ENCODE results near the gene CFAP65.

CFAP65 gene

GRCh38 chr2:218962859-218963492 lies 78.3 kb downstream of the CFAP65 start:
- no peak for DNase-seq

DNA sequence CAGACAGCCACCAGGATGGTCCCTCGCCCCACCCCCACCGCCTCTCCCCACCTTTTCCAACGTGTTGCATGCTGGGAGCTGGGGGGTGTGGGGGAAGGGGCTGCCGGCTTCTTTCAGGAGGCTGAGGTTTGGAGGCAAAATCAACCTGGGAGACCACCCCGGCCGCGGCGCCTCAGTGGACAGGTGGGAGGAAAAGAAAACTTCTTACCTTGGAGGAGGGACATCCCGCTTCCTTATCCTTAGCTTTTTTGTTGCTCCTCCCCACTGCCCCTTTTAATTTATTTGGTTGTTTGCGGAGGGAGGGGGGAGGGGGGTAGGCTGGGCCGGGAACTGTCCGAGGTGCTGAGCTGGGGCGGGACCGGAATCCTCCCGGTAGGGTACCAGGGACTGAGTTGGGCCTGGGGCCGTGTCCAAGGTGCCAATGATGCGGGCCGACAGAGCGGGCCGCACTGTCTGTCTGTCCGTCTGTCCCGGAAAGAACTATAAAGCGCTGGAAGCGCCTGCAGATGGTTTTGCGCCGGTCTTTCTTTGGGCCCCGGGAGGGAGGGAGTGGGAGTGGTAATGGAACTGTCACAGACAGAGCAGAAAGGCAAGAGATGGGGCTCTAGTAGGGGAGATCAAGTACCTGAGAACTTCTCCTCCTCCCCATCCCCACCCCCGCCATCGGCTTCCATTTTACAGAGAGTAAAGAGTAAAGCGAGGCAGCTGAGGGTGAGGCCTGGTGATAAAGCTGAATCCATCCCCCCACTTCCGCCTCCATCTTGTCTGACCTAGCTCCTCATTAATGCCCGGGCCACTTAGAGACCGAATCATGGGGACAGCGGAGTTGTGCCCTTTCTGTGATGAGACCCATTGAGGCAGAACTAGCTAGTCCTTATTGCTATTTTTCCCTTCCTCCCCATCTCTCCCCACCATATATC lies 79.4 kb downstream of the CFAP65 start:
- DNase-seq: no peak

GRCh38 chr2:218961229-218961628 lies 80.1 kb downstream of the CFAP65 start:
- no peak for DNase-seq

DNA sequence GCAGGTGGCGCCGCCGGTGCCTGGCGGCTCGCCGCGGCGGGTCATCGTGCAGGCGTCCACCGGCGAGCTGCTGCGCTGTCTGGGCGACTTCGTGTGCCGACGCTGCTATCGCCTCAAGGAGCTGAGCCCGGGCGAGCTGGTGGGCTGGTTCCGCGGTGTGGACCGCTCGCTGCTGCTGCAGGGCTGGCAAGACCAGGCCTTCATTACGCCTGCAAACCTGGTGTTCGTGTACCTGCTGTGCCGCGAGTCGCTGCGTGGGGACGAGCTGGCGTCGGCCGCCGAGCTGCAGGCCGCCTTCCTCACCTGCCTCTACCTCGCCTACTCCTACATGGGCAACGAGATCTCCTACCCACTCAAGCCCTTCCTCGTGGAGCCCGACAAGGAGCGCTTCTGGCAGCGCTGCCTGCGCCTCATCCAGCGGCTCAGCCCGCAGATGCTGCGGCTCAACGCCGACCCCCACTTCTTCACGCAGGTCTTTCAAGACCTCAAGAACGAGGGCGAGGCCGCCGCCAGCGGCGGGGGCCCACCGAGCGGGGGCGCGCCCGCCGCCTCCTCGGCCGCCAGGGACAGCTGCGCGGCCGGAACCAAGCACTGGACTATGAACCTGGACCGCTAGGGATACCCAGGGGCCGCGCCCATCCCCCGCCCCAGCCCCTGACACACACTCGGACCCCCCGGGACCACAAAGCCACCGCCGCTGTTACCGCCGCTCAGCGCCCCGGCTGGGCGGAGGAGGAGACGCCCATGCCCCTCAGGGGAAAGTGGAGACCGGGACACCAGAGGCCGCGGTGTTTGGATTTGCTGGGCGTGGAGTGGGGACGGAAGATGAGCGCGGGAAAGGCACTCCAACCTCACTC lies 80.8 kb downstream of the CFAP65 start:
- DNase-seq: no peak

- no peak for DNase-seq
Observed at GRCh38 chr2:218959761-218960308, 81.5 kb downstream of the CFAP65 start.

DNA sequence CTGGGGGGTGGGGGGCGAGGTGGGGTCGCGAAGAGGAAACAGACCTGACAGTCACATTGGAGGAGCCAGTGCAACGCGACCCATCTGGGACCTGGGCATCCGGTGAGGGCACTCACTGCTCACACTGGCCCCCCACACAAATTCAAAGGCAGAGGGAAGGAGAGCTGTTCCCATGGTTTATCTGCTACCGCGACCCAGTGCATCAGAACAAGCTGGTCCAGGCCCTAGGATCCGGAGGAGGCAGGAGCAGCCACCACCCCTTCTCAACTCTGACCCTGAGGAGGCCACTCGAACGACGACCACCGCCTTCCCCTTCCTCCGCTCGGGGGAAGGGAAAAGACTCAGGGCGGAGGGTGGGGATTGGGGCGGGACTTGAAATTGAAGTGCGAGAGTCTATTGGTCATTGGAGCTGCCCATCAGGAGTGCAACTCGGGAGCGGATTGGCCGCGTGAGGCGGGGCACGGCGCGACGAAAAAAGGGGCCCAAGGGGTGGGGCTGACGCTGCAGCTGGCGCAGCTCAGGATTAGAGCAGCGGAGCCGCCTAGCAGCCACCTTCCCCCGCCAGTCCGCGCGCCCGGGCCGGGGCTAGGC lies 82.1 kb downstream of the CFAP65 start, which contains the start of gene CDK5R2:
TSS of gene CDK5R2 (plus strand) at position 526 of the 591 bp plus-strand sequence. CDS start 155 bp downstream, outside the sequence.
- peak; percentile 10 for DNase-seq

DNA sequence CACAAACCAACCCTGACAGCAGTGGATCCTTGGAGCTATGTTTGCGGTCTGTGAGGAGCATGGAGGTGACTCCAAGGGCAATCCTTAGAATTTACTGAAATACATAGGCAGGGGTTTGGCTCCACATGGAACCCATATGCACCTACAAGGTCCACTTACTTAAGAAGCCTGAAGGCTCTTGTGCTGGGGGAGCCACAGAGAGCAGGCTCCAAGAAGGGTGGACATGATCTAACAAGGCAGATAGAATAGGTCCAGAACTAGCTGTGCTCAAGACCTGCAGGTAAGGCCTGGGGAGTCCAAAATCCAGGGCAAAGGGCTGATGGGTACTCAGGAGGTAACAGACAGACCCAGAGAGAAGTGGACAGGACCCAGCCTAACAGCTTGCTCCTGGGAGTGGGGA lies 83.0 kb downstream of the CFAP65 start:
- DNase-seq: no peak

DNA sequence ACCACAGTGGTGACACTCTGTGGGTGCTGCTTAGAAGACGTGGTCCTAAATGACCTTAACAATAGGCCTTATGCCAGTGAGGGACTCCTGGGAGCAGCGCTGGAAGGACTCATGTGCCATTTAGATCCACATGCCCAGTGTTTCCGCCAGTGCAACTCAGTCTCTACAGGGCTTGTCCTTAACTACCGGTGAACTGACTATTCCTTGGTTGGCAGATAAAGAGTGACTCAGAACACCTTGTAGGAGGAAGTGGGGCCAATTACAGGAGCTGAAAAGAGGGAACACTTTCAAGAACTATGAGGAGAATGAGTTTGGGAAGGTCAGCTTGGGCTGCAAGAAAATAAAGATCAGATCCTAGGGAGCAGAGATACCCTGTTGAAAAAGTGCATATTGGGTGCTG lies 83.6 kb downstream of the CFAP65 start:
- no peak for DNase-seq

- DNase-seq: no peak
Observed at GRCh38 chr2:218956039-218956438, 85.3 kb downstream of the CFAP65 start.

DNA sequence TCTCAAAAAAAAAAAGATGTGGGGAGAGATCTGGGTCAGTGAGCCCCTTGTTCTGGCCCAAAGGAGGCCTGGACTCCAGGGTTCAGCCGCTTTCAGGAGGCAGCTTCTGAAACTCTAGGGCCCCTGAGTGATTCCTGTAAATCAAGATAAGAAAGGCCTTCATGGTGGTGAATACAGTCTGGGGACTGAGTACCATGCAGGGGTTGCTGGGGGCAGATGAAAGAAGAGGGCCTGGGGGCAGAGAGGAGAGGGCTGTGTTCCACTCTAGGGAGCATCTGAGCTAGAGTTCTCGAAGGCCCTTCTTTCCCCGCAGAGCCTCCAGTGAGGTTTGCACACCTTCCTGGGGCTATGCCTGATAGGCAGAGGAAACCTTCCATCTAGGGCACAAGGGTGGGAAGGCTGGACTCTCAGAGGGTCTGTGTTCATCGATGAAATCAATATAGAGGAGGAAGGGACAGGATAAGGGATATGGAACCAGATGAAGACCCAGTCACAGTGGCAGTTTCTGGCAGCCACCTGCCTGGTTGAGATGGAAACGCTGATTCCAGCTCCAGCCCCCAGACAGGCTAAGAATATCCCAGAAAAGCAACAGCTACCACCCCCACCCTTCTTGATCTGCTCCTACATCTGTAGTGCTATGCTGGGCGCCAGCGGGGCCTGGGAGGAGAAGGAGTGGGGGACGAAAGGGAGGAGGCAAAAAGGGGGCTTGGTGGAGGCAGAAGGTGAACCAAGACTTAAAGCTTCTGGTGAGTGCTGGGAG lies 86.6 kb downstream of the CFAP65 start:
- DNase-seq: no peak

DNA sequence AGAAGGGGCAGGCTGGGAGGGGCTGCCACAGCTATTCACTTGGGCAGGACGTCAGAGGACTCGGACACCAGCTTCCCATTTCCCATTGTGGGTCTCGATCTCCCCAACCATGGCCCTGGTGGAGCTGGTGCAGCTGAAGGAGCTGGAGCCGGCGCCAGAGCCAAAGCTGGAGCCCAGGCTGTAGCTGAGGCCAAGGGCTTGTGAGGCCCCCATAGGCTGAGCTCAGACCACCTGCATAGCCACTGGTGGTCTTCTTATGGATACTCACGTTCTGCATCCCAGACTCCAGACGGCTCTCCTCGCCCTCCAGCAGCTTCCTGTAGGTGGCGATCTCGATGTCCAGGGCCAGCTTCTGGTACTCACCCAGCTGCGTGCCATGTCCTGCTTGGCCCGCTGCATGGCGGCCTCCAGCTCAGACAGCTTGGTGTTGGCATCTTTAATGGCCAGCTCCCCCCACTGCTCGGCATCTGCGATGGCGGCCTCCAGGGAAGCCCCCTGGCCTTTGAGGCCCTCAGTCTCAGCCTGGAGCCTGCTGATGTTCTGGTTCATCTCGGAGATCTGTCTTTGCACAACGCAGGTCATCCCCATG lies 87.9 kb downstream of the CFAP65 start:
- no peak for DNase-seq
